H9 (cell line): Measurements from ENCODE around the gene IL1RN. TPM values are rescaled to one million over a fixed set of nuclear protein-coding genes. Genes with fewer than 3 reads are reported as not detected.

ENCODE experiments used
- DNase-seq: peaks from one replicate; pipeline ENCODE4 v3.0.0-alpha.2; 2017
- H2AFZ ChIP-seq: one replicate; pipeline ENCODE4 v1.6.1; 2013; ENCODE audit warnings: mild to moderate bottlenecking, low read length, control low read depth, moderate library complexity
- H2AK5ac ChIP-seq: 2 replicates; pipeline ENCODE4 v1.6.1; 2013; ENCODE audit warnings: low read length, control low read depth, mixed read lengths; ENCODE audit not compliant: insufficient read length
- H2BK120ac ChIP-seq: one replicate; pipeline ENCODE4 v1.6.1; 2013; ENCODE audit warnings: low read depth, mild to moderate bottlenecking, low read length, control low read depth, inconsistent platforms; ENCODE audit not compliant: poor library complexity, severe bottlenecking
- H2BK12ac ChIP-seq: 2 replicates; pipeline ENCODE4 v1.6.1; 2013; ENCODE audit warnings: low read length, control low read depth, mixed read lengths, low read depth; ENCODE audit not compliant: insufficient read length
- H2BK15ac ChIP-seq: 2 replicates; pipeline ENCODE4 v1.6.1; 2013; ENCODE audit warnings: low read depth, low read length, control low read depth
- H2BK20ac ChIP-seq: one replicate; pipeline ENCODE4 v1.6.1; 2013; ENCODE audit warnings: low read depth, mild to moderate bottlenecking, low read length, control low read depth, inconsistent platforms; ENCODE audit not compliant: poor library complexity, severe bottlenecking
- H2BK5ac ChIP-seq: 2 replicates; pipeline ENCODE4 v1.6.1; 2013; ENCODE audit warnings: low read length, control low read depth, mixed read lengths; ENCODE audit not compliant: insufficient read length
- H3K14ac ChIP-seq: 2 replicates; pipeline ENCODE4 v1.6.1; 2013; ENCODE audit warnings: low read length, control low read depth; ENCODE audit not compliant: insufficient read depth
- H3K18ac ChIP-seq: 2 replicates; pipeline ENCODE4 v1.6.1; 2013; ENCODE audit warnings: low read depth, mild to moderate bottlenecking, mixed read lengths, low read length, control low read depth; ENCODE audit not compliant: insufficient read length
- H3K23ac ChIP-seq: 2 replicates; pipeline ENCODE4 v1.6.1; 2013; ENCODE audit warnings: low read length, control low read depth, mixed read lengths, low read depth; ENCODE audit not compliant: insufficient read length
- H3K23me2 ChIP-seq: 2 replicates; pipeline ENCODE4 v1.6.1; 2013; ENCODE audit warnings: low read depth, mild to moderate bottlenecking, mixed read lengths, low read length, control low read depth; ENCODE audit not compliant: insufficient read length, poor library complexity, severe bottlenecking
- H3K27ac ChIP-seq: 2 replicates; pipeline ENCODE4 v1.5.1; 2013; ENCODE audit warnings: low read length, control low read depth, mixed read lengths, low read depth; ENCODE audit not compliant: insufficient read length
- H3K27me3 ChIP-seq: 2 replicates; pipeline ENCODE4 v1.6.1; 2013; ENCODE audit warnings: low read length, control low read depth, inconsistent platforms; ENCODE audit not compliant: insufficient read depth
- H3K4ac ChIP-seq: 2 replicates; pipeline ENCODE4 v1.6.1; 2013; ENCODE audit warnings: low read depth, mild to moderate bottlenecking, control low read depth, inconsistent platforms, low read length, moderate library complexity
- H3K4me1 ChIP-seq: 2 replicates; pipeline ENCODE4 v1.6.1; 2013; ENCODE audit warnings: low read length, control low read depth, inconsistent platforms; ENCODE audit not compliant: insufficient read depth
- H3K4me2 ChIP-seq: 2 replicates; pipeline ENCODE4 v1.6.1; 2013; ENCODE audit warnings: low read length, control low read depth, mixed read lengths; ENCODE audit not compliant: insufficient read length, insufficient read depth
- H3K56ac ChIP-seq: 2 replicates; pipeline ENCODE4 v1.6.1; 2013; ENCODE audit warnings: low read depth, mild to moderate bottlenecking, mixed read lengths, low read length, control low read depth; ENCODE audit not compliant: insufficient read length
- H3K79me1 ChIP-seq: 2 replicates; pipeline ENCODE4 v1.6.1; 2013; ENCODE audit warnings: low read depth, mild to moderate bottlenecking, moderate library complexity, low read length, control low read depth, inconsistent platforms; ENCODE audit not compliant: insufficient read depth, poor library complexity, severe bottlenecking
- H3K79me2 ChIP-seq: 2 replicates; pipeline ENCODE4 v1.6.1; 2013; ENCODE audit warnings: low read length, control low read depth, inconsistent platforms; ENCODE audit not compliant: insufficient read depth
- H3K9ac ChIP-seq: 2 replicates; pipeline ENCODE4 v1.6.1; 2013; ENCODE audit warnings: low read length, control low read depth, mixed read lengths; ENCODE audit not compliant: insufficient read length; ENCODE audit errors: extremely low read depth
- H3K9me3 ChIP-seq: one replicate; pipeline ENCODE4 v1.6.1; 2013; ENCODE audit warnings: low read depth, low read length, inconsistent platforms; ENCODE audit not compliant: control insufficient read depth
- H3T11ph ChIP-seq: one replicate; pipeline ENCODE4 v1.6.1; 2013; ENCODE audit warnings: mild to moderate bottlenecking, low read length, control low read depth, inconsistent platforms
- H4K20me1 ChIP-seq: one replicate; pipeline ENCODE4 v1.6.1; 2013; ENCODE audit not compliant: control insufficient read depth, insufficient read length, insufficient read depth
- H4K5ac ChIP-seq: 2 replicates; pipeline ENCODE4 v1.6.1; 2013; ENCODE audit warnings: low read depth, mild to moderate bottlenecking, mixed read lengths, low read length, control low read depth; ENCODE audit not compliant: insufficient read length
- H4K8ac ChIP-seq: replicated peaks from 2 replicates; pipeline ENCODE4 v1.6.1; 2013; ENCODE audit warnings: low read length, control low read depth, mixed read lengths, low read depth; ENCODE audit not compliant: insufficient read length
- H4K91ac ChIP-seq: 2 replicates; pipeline ENCODE4 v1.6.1; 2013; ENCODE audit warnings: low read depth, mild to moderate bottlenecking, moderate library complexity, mixed read lengths, low read length, control low read depth; ENCODE audit not compliant: insufficient read length
- H3K27ac Mint-ChIP-seq, 3 experiments: 2 replicates in 2 of 3; 3 replicates in 1 of 3; pipeline ENCODE4 v1.8.0; 2020 to 2021; ENCODE audit warnings: mixed read lengths in 3 of 3, mild to moderate bottlenecking in 1 of 3, moderate library complexity in 1 of 3
- H3K27me3 Mint-ChIP-seq: 2 replicates; pipeline ENCODE4 v1.8.0; 2021; ENCODE audit warnings: low read depth, mild to moderate bottlenecking, moderate library complexity, mixed read lengths
- H3K36me3 Mint-ChIP-seq, 3 experiments: 2 replicates in 2 of 3; 3 replicates in 1 of 3; pipeline ENCODE4 v1.8.0; 2020 to 2021; ENCODE audit warnings: low read depth in 3 of 3, mixed read lengths in 3 of 3; ENCODE audit not compliant: insufficient read depth in 1 of 3
- H3K4me1 Mint-ChIP-seq, 2 experiments: 2 replicates each; pipeline ENCODE4 v1.8.0; 2020; ENCODE audit warnings: mixed read lengths in 2 of 2
- H3K4me3 Mint-ChIP-seq, 2 experiments: 2 replicates in 1 of 2; 3 replicates in 1 of 2; pipeline ENCODE4 v1.8.0; 2020 to 2021; ENCODE audit warnings: mild to moderate bottlenecking in 2 of 2, mixed read lengths in 2 of 2, moderate library complexity in 1 of 2
- H3K9me3 Mint-ChIP-seq, 2 experiments: 2 replicates in 1 of 2; 3 replicates in 1 of 2; pipeline ENCODE4 v1.8.0; 2020; ENCODE audit warnings: mild to moderate bottlenecking in 2 of 2, mixed read lengths in 2 of 2, moderate library complexity in 1 of 2
- CTCF ChIP-seq: fragments of 200-600 bp; sonication (generic); conservative IDR thresholded peaks from 3 replicates; pipeline ENCODE4 v1.8.0; 2021; ENCODE audit warnings: antibody characterized with exemption, mild to moderate bottlenecking
- WGBS: extraction: QIAGEN DNeasy Blood & Tissue Kit; methylation state at CpG from one replicate; pipeline ENCODE4 v1.1.7; 2013; ENCODE audit warnings: missing lambda C conversion rate, low lambda C conversion rate, mixed read lengths; ENCODE audit not compliant: insufficient read length; ENCODE audit errors: extremely low coverage; 5-methylcytosine and 5-hydroxymethylcytosine counted together
- total RNA-seq: library from RNA; stranded (reverse); gene quantifications from 2 replicates; pipeline ENCODE4 v1.2.1, GENCODE V29; 2021

IL1RN gene
- total RNA-seq, 1 experiment from 2014 or later: not detected

GRCh38 chr2:113137827-113138226 lies 10.4 kb downstream of the IL1RN start:
- H3K27me3 ChIP-seq: no peaks in the 10 kb centered on the region
- H3K4me2 ChIP-seq: no peak overlapping the region
- no peak overlapping the region for H2AK5ac ChIP-seq
- Mint-ChIP-seq H3K27me3 (no peaks in the 10 kb centered on the region; the same call in 1 of the 2 replicates), H3K27ac (no peak overlapping the region), H3K4me3 (no peak overlapping the region), H3K36me3 (no peaks in the 10 kb centered on the region), H3K9me3 (no peaks in the 10 kb centered on the region), H3K4me1 (peaks cover 0 to 5% of the 10 kb centered on the region in 2 experiments; a peak in 2 of 4 replicates)
- no peak overlapping the region for H2BK20ac ChIP-seq
- no CpG with 5 or more reads among the region's 1 CpG for WGBS
- no peaks in the 10 kb centered on the region for H3K79me2 ChIP-seq
- no peaks in the 10 kb centered on the region for H4K20me1 ChIP-seq
- no peak overlapping the region for H3K4ac ChIP-seq
- no peaks in the 10 kb centered on the region for H3K9me3 ChIP-seq
- no peaks in the 10 kb centered on the region for H3K79me1 ChIP-seq
- H3K23me2 ChIP-seq: no peaks in the 10 kb centered on the region
- no peak overlapping the region for H2BK15ac ChIP-seq
- H4K91ac ChIP-seq: no peak overlapping the region
- H3K9ac ChIP-seq: no peak overlapping the region
- no peak overlapping the region for H3T11ph ChIP-seq
- no peak overlapping the region for H4K8ac ChIP-seq
- H2BK120ac ChIP-seq: no peak overlapping the region
- H3K14ac ChIP-seq: no peak overlapping the region
- no peak overlapping the region for H2BK5ac ChIP-seq
- no peak overlapping the region for H3K18ac ChIP-seq
- H2BK12ac ChIP-seq: no peak overlapping the region
- H3K4me1 ChIP-seq: no peaks in the 10 kb centered on the region
- H3K56ac ChIP-seq: no peak overlapping the region
- no peak for DNase-seq
- no peak for TF ChIP-seq CTCF
- no peak overlapping the region for H2AFZ ChIP-seq
- no peak overlapping the region for H3K23ac ChIP-seq
- no peak overlapping the region for H3K27ac ChIP-seq
- H4K5ac ChIP-seq: no peak overlapping the region
